Measurements from ENCODE around the gene LIN37. TPM values are rescaled to one million over a fixed set of nuclear protein-coding genes. Genes with fewer than 3 reads are reported as not detected.

The LIN37 gene
- total and polyA plus RNA-seq, 4 donors: 2.6 to 7.0 (median 6.1) TPM

DNA sequence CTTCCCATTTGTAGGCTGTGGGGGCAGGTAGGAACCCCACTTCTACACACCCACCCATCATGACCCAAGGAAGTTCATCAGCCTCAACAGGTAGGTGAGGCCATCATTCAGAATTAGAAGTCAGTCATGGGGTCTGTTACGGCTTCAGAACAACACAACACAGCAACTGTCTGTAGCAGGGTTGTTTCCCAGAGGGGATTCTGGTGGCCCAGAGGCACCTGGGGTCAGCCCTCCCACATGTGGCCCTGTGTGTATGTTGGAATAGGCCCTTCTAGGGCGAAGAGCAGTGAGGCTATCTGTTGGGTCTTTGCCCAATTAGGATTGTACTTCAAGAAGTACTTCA lies 9.5 kb upstream of the LIN37 start:
- DNase-seq (ENCODE audit: low spot score): no peak
- H3K36me3 ChIP-seq (ENCODE audit: control insufficient read depth in 4 of 4, insufficient read depth in 3 of 4, low read depth in 1 of 4, low read length in 3 of 4): peaks cover 11 to 47% (median 18%) of the 10 kb centered on the region in 4 donors
- no peaks in the 10 kb centered on the region for H3K9me3 ChIP-seq (ENCODE audit: control insufficient read depth in 4 of 4, low read length in 3 of 4)
- no peak overlapping the region for H3K4me3 ChIP-seq (ENCODE audit: low read depth in 1 of 3, low read length in 3 of 3)
- H3K9ac ChIP-seq (ENCODE audit: low read depth in 1 of 2, low read length in 2 of 2): no peak overlapping the region
- peaks cover 6 to 38% (median 11%) of the 10 kb centered on the region in 4 donors for H3K4me1 ChIP-seq (ENCODE audit: control insufficient read depth in 4 of 4, insufficient read depth in 4 of 4, low read length in 3 of 4)
- TF ChIP-seq, protein P1, sequence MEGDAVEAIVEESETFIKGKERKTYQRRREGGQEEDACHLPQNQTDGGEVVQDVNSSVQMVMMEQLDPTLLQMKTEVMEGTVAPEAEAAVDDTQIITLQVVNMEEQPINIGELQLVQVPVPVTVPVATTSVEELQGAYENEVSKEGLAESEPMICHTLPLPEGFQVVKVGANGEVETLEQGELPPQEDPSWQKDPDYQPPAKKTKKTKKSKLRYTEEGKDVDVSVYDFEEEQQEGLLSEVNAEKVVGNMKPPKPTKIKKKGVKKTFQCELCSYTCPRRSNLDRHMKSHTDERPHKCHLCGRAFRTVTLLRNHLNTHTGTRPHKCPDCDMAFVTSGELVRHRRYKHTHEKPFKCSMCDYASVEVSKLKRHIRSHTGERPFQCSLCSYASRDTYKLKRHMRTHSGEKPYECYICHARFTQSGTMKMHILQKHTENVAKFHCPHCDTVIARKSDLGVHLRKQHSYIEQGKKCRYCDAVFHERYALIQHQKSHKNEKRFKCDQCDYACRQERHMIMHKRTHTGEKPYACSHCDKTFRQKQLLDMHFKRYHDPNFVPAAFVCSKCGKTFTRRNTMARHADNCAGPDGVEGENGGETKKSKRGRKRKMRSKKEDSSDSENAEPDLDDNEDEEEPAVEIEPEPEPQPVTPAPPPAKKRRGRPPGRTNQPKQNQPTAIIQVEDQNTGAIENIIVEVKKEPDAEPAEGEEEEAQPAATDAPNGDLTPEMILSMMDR (IDR thresholded peaks at IDR 0.05; ENCODE audit: low read depth, low read length, missing input control): no peak
- TF ChIP-seq RXRA (IDR thresholded peaks at IDR 0.05): peak in 1 of 2 donors; percentile 14
- 90% methylated on average over 2 of the region's 2 CpGs for WGBS
- H3K27ac ChIP-seq (ENCODE audit: low read depth in 1 of 2, low read length in 2 of 2): peak overlapping the region in 1 of 2 donors; percentile 78
- H3K27me3 ChIP-seq (ENCODE audit: control insufficient read depth in 4 of 4, insufficient read depth in 4 of 4, low read length in 3 of 4): no peaks in the 10 kb centered on the region

DNA sequence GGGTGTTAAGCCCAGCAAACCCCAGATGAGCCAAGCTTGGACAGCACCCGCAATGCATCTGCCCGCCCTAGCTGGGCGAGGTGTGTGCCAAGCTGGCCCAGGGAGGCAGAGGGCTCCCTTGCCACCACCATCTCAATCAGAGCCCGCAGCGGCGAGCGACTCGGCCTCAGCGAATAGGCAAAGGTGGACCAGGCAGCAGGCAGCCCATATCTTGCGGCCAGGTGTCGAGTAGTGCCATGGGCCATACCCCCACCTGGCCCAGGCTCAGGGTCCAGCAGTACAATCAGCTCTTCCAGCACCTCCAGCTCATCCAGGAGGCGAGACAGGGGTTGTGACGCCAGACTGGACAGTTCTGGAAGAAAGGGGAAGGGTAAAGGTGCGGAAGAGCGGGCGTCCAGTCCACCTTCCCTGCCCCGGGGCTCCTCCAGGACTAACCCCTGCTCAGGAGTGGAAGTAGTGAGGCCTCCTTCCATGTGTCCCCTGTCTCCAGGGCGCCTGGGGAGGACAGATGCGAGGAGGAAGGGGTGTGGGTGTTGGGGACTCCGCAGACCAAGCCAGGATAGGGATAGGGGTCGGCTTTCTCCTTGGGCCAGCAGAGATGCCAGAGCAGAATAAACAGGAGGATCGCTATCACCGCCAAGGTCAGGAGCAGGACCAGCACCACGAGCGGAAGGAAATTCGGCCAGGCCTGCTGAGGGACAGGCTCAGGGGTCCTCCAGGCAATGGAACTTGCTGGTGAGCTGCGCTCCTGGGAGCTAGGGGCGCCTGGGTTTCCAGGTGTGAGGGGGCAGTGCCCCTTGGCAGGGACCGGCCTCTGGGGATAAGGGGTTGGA lies 8.9 kb upstream of the LIN37 start:
- Histone ChIP-seq H3K27ac (ENCODE audit: low read depth in 1 of 2, low read length in 2 of 2) (peak overlapping the region; percentile 78 to 82), H3K9ac (ENCODE audit: low read depth in 1 of 2, low read length in 2 of 2) (peak overlapping the region in 1 of 2 donors; percentile 15), H3K4me3 (ENCODE audit: low read depth in 1 of 3, low read length in 3 of 3) (peak overlapping the region; percentile 55 to 73 (median 60)), H3K36me3 (ENCODE audit: control insufficient read depth in 4 of 4, insufficient read depth in 3 of 4, low read depth in 1 of 4, low read length in 3 of 4) (peaks cover 11 to 41% (median 12%) of the 10 kb centered on the region in 4 donors), H3K9me3 (ENCODE audit: control insufficient read depth in 4 of 4, low read length in 3 of 4) (no peaks in the 10 kb centered on the region), H3K27me3 (ENCODE audit: control insufficient read depth in 4 of 4, insufficient read depth in 4 of 4, low read length in 3 of 4) (no peaks in the 10 kb centered on the region), H3K4me1 (ENCODE audit: control insufficient read depth in 4 of 4, insufficient read depth in 4 of 4, low read length in 3 of 4) (peaks cover 12 to 45% (median 17%) of the 10 kb centered on the region in 4 donors)
- 77% methylated on average over 29 of the region's 29 CpGs for WGBS
- TF ChIP-seq, protein P1 (IDR thresholded peaks at IDR 0.05; ENCODE audit: low read depth, low read length, missing input control): no peak
- no peak for TF ChIP-seq EGR1 (IDR thresholded peaks at IDR 0.05; ENCODE audit: low read depth in 2 of 2)
- TF ChIP-seq HNF4G (IDR thresholded peaks at IDR 0.05): no peak
- no peak for TF ChIP-seq FOXA1 (IDR thresholded peaks at IDR 0.05)
- no peak for TF ChIP-seq NR2F2 (IDR thresholded peaks at IDR 0.05)
- TF ChIP-seq TAF1 (conservative IDR thresholded peaks at IDR 0.05): no peak
- TF ChIP-seq HNF4A (conservative IDR thresholded peaks at IDR 0.05): no peak
- no peak for TF ChIP-seq JUND (IDR thresholded peaks at IDR 0.05)
- DNase-seq (ENCODE audit: low spot score): no peak

DNA sequence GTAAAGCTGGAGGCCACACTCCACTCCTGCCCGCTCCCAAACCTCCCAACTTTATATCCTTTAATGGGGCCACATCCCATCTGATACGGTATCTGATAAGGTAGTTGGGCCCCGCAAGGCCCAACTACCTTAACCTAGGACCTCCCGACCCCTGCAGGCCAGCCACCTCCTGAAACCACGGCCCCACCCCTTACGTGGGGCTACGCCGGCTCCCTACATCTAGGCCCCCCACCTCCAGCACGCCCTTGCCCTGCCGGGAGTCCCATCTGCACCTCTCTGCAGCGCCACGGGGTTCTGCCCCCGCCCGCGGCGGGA lies 8.3 kb upstream of the LIN37 start:
- DNase-seq (ENCODE audit: low spot score): no peak
- Histone ChIP-seq H3K36me3 (ENCODE audit: control insufficient read depth in 4 of 4, insufficient read depth in 3 of 4, low read depth in 1 of 4, low read length in 3 of 4) (peaks cover 9 to 37% (median 11%) of the 10 kb centered on the region in 4 donors), H3K27ac (ENCODE audit: low read depth in 1 of 2, low read length in 2 of 2) (peak overlapping the region; percentile 78 to 82), H3K4me1 (ENCODE audit: control insufficient read depth in 4 of 4, insufficient read depth in 4 of 4, low read length in 3 of 4) (peaks cover 12 to 48% (median 19%) of the 10 kb centered on the region in 4 donors), H3K4me3 (ENCODE audit: low read depth in 1 of 3, low read length in 3 of 3) (peak overlapping the region; percentile 55 to 73 (median 60)), H3K9me3 (ENCODE audit: control insufficient read depth in 4 of 4, low read length in 3 of 4) (no peaks in the 10 kb centered on the region), H3K9ac (ENCODE audit: low read depth in 1 of 2, low read length in 2 of 2) (no peak overlapping the region), H3K27me3 (ENCODE audit: control insufficient read depth in 4 of 4, insufficient read depth in 4 of 4, low read length in 3 of 4) (no peaks in the 10 kb centered on the region)
- WGBS: 5% methylated on average over 16 of the region's 16 CpGs
- TF ChIP-seq, protein P2, sequence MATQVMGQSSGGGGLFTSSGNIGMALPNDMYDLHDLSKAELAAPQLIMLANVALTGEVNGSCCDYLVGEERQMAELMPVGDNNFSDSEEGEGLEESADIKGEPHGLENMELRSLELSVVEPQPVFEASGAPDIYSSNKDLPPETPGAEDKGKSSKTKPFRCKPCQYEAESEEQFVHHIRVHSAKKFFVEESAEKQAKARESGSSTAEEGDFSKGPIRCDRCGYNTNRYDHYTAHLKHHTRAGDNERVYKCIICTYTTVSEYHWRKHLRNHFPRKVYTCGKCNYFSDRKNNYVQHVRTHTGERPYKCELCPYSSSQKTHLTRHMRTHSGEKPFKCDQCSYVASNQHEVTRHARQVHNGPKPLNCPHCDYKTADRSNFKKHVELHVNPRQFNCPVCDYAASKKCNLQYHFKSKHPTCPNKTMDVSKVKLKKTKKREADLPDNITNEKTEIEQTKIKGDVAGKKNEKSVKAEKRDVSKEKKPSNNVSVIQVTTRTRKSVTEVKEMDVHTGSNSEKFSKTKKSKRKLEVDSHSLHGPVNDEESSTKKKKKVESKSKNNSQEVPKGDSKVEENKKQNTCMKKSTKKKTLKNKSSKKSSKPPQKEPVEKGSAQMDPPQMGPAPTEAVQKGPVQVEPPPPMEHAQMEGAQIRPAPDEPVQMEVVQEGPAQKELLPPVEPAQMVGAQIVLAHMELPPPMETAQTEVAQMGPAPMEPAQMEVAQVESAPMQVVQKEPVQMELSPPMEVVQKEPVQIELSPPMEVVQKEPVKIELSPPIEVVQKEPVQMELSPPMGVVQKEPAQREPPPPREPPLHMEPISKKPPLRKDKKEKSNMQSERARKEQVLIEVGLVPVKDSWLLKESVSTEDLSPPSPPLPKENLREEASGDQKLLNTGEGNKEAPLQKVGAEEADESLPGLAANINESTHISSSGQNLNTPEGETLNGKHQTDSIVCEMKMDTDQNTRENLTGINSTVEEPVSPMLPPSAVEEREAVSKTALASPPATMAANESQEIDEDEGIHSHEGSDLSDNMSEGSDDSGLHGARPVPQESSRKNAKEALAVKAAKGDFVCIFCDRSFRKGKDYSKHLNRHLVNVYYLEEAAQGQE (IDR thresholded peaks at IDR 0.05): no peak
- TF ChIP-seq, protein P1 (IDR thresholded peaks at IDR 0.05; ENCODE audit: low read depth, low read length, missing input control): no peak
- TF ChIP-seq, protein P3, sequence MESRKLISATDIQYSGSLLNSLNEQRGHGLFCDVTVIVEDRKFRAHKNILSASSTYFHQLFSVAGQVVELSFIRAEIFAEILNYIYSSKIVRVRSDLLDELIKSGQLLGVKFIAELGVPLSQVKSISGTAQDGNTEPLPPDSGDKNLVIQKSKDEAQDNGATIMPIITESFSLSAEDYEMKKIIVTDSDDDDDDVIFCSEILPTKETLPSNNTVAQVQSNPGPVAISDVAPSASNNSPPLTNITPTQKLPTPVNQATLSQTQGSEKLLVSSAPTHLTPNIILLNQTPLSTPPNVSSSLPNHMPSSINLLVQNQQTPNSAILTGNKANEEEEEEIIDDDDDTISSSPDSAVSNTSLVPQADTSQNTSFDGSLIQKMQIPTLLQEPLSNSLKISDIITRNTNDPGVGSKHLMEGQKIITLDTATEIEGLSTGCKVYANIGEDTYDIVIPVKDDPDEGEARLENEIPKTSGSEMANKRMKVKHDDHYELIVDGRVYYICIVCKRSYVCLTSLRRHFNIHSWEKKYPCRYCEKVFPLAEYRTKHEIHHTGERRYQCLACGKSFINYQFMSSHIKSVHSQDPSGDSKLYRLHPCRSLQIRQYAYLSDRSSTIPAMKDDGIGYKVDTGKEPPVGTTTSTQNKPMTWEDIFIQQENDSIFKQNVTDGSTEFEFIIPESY (IDR thresholded peaks at IDR 0.05): no peak
- TF ChIP-seq, protein P4, sequence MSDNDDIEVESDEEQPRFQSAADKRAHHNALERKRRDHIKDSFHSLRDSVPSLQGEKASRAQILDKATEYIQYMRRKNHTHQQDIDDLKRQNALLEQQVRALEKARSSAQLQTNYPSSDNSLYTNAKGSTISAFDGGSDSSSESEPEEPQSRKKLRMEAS (IDR thresholded peaks at IDR 0.05): no peak
- TF ChIP-seq HNF4A (conservative IDR thresholded peaks at IDR 0.05) (no peak), HNF4G (IDR thresholded peaks at IDR 0.05) (no peak), RAD21 (IDR thresholded peaks at IDR 0.05) (no peak), SP1 (IDR thresholded peaks at IDR 0.05) (no peak)

All from liver (tissue), 9 donors.